Thyroid gland (tissue), 4 donors: Measurements from ENCODE around the gene NRARP.

Source experiments
- POLR2A ChIP-seq, 2 donors: fragments of 450-650 bp; IDR thresholded peaks; one replicate each; pipeline ENCODE4 v1.6.1; 2017; ENCODE audit warnings: antibody characterized with exemption in 2 of 2, mild to moderate bottlenecking in 2 of 2, moderate library complexity in 1 of 2
- TF ChIP-seq, protein P1 (sequence below), 6 experiments: fragments of 200-600 bp in 3 of 6; fragments of 450-650 bp in 3 of 6; sonication (generic) in 3 of 6; IDR thresholded peaks; one replicate each; pipeline ENCODE4 v1.5.1; 2016 to 2019; ENCODE audit warnings: antibody characterized with exemption in 6 of 6, mild to moderate bottlenecking in 2 of 6, inconsistent platforms in 1 of 6, moderate library complexity in 1 of 6

DNA sequence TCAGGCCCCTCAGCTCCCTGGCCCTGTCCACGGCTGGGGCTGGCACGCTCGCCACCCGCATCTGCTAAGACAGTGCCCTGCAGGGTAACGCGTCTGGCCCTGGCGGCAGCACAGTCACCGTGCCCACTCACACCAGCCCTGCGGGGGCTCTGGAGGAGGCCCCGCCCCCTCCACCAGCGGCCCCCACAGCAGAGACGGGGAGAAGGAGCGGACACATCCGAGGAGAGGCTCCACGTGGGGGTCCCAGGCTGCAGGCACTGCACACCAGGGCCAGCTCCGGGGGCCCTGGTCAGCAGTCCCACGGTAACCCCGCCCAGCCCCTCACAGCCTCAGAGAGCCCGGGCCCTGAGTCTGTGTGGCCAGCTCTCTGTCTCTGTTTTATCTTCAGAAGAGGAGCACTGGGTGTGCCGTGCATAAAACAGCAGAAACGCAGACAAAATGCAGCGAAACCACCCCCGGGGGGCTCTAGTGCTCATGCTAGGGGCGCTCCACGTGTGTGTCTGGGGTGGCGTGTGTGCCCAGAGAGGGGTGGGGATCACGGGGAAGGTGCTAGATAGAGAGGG lies 47.5 kb upstream of the NRARP start:
- TF ChIP-seq, protein P1, sequence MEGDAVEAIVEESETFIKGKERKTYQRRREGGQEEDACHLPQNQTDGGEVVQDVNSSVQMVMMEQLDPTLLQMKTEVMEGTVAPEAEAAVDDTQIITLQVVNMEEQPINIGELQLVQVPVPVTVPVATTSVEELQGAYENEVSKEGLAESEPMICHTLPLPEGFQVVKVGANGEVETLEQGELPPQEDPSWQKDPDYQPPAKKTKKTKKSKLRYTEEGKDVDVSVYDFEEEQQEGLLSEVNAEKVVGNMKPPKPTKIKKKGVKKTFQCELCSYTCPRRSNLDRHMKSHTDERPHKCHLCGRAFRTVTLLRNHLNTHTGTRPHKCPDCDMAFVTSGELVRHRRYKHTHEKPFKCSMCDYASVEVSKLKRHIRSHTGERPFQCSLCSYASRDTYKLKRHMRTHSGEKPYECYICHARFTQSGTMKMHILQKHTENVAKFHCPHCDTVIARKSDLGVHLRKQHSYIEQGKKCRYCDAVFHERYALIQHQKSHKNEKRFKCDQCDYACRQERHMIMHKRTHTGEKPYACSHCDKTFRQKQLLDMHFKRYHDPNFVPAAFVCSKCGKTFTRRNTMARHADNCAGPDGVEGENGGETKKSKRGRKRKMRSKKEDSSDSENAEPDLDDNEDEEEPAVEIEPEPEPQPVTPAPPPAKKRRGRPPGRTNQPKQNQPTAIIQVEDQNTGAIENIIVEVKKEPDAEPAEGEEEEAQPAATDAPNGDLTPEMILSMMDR (IDR thresholded peaks at IDR 0.05): no peak
- no peak for TF ChIP-seq POLR2A (IDR thresholded peaks at IDR 0.05)
